Colonic mucosa (tissue), 4 donors: ENCODE measurements around the gene ERN1. TPM values are rescaled to one million over a fixed set of nuclear protein-coding genes. Genes with fewer than 3 reads are reported as not detected.

Experiments used
- DNase-seq: peaks from one replicate; pipeline ENCODE4 v3.0.0-alpha.2; 2020
- H3K27ac ChIP-seq: fragments of 200-600 bp; one replicate; pipeline ENCODE4 v1.8.0; 2021
- H3K27me3 ChIP-seq: fragments of 200-600 bp; one replicate; pipeline ENCODE4 v1.8.0; 2021
- H3K36me3 ChIP-seq: fragments of 200-600 bp; one replicate; pipeline ENCODE4 v1.8.0; 2021
- H3K4me1 ChIP-seq: fragments of 200-600 bp; one replicate; pipeline ENCODE4 v1.8.0; 2021; ENCODE audit warnings: mild to moderate bottlenecking
- H3K4me3 ChIP-seq: fragments of 200-600 bp; one replicate; pipeline ENCODE4 v1.8.0; 2021
- H3K9ac ChIP-seq, 2 donors: one replicate each; pipeline ENCODE4 v1.7.0; 2013; ENCODE audit warnings: control low read depth in 2 of 2, low read depth in 2 of 2, low read length in 2 of 2
- H3K9me3 ChIP-seq: fragments of 200-600 bp; one replicate; pipeline ENCODE4 v1.8.0; 2021
- intact Hi-C: fragments of 100-400 bp; cut with DNase I; formaldehyde crosslinking; loops from one replicate; pipeline ENCODE4 v1.14.1; 2022
- total RNA-seq, 2 donors: library from RNA; stranded (reverse); fragmentation: NEBNext Ultra II Directional in 1 of 2; extraction: Animal tissue kit (Norgen Biotek cat#: 25700) in 1 of 2; gene quantifications; one replicate each; pipeline ENCODE4 v1.2.1, GENCODE V29; 2021
- TF ChIP-seq, protein P1 (sequence below): fragments of 200-600 bp; IDR thresholded peaks from one replicate; pipeline ENCODE4 v1.8.0; 2022; ENCODE audit warnings: antibody characterized with exemption, mild to moderate bottlenecking
- donor health status: healthy.
- donor health status: DM: no; HTN: no; CAD: no.
- donor health status: DM: no; HTN: no; CAD: no.

ERN1 gene
- total RNA-seq, 2 donors from 2014 or later, result 19.2 to 19.6 TPM

- Histone ChIP-seq H3K4me3 (no peak overlapping the region), H3K36me3 (peaks cover 14% of the 10 kb centered on the region), H3K27me3 (no peaks in the 10 kb centered on the region), H3K9ac (no peak overlapping the region), H3K27ac (no peak overlapping the region), H3K4me1 (no peaks in the 10 kb centered on the region), H3K9me3 (no peaks in the 10 kb centered on the region)
- intact Hi-C loops, result no loop called here
- DNase-seq, result no peak
- TF ChIP-seq, protein P1, sequence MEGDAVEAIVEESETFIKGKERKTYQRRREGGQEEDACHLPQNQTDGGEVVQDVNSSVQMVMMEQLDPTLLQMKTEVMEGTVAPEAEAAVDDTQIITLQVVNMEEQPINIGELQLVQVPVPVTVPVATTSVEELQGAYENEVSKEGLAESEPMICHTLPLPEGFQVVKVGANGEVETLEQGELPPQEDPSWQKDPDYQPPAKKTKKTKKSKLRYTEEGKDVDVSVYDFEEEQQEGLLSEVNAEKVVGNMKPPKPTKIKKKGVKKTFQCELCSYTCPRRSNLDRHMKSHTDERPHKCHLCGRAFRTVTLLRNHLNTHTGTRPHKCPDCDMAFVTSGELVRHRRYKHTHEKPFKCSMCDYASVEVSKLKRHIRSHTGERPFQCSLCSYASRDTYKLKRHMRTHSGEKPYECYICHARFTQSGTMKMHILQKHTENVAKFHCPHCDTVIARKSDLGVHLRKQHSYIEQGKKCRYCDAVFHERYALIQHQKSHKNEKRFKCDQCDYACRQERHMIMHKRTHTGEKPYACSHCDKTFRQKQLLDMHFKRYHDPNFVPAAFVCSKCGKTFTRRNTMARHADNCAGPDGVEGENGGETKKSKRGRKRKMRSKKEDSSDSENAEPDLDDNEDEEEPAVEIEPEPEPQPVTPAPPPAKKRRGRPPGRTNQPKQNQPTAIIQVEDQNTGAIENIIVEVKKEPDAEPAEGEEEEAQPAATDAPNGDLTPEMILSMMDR, result no peak
Observed at GRCh38 chr17:64067657-64068056, 62.3 kb downstream of the ERN1 start.

GRCh38 chr17:64066716-64067115 lies 63.2 kb downstream of the ERN1 start:
- H3K27me3 ChIP-seq, result no peaks in the 10 kb centered on the region
- DNase-seq, result no peak
- H3K4me1 ChIP-seq, result no peaks in the 10 kb centered on the region
- H3K9ac ChIP-seq, result no peak overlapping the region
- intact Hi-C loops, result no loop called here
- peaks cover 14% of the 10 kb centered on the region for H3K36me3 ChIP-seq
- H3K9me3 ChIP-seq, result no peaks in the 10 kb centered on the region
- H3K27ac ChIP-seq, result no peak overlapping the region
- TF ChIP-seq, protein P1, result no peak
- no peak overlapping the region for H3K4me3 ChIP-seq

DNA sequence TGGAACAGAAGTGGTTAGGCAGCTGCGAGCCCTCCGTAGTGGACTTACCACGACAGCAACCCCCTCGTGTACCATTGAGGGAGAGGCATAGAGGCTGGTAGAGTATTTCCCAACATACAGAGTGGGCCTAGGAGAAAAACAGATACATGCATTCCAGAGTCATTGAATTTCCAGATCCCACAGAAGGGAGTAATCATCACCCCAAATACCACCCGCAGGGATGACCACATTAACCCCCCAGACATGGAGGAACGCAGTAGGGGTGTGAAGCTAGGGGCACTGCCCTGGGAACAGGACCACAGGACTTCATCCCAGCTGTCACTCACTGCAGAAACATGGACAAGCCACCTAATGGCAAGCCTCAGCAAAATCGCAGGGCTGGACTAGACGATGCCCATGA lies 64.8 kb downstream of the ERN1 start:
- Histone ChIP-seq H3K4me3 (no peak overlapping the region), H3K9ac (no peak overlapping the region), H3K27ac (no peak overlapping the region), H3K4me1 (no peaks in the 10 kb centered on the region), H3K36me3 (peaks cover 14% of the 10 kb centered on the region), H3K9me3 (no peaks in the 10 kb centered on the region), H3K27me3 (no peaks in the 10 kb centered on the region)
- intact Hi-C loops, result no loop called here
- DNase-seq, result no peak
- TF ChIP-seq, protein P1, result no peak

DNA sequence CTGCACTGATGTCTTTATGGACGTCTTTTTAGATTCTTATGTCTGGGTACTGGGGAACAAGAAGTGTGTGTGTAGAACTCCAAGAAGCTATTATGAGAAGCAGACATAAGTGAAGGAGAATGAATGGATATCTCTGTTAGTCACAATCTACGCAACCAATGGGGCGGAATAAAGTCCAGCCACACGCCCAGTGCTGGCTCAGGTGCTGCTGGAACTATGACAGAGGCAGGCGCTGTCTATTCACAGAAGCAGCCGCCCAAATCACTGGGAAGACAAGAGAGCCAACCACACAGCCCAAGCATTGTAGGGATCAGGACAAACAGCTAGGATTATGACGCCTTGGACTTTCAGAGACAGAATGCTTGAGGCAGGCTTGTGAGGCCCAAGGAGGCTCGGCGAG lies 65.6 kb downstream of the ERN1 start:
- TF ChIP-seq, protein P1, result no peak
- peaks cover 8% of the 10 kb centered on the region for H3K36me3 ChIP-seq
- DNase-seq, result peak; percentile 71
- H3K9ac ChIP-seq, result peak overlapping the region; percentile 15 to 44
- H3K9me3 ChIP-seq, result no peaks in the 10 kb centered on the region
- peak overlapping the region; percentile 39 for H3K27ac ChIP-seq
- H3K4me3 ChIP-seq, result no peak overlapping the region
- no peaks in the 10 kb centered on the region for H3K4me1 ChIP-seq
- intact Hi-C loops, result loop anchor here (5.0 kb wide), 1 partner anchor 218 kb away; no protein-coding TSS in a partner anchor
- H3K27me3 ChIP-seq, result no peaks in the 10 kb centered on the region

DNA sequence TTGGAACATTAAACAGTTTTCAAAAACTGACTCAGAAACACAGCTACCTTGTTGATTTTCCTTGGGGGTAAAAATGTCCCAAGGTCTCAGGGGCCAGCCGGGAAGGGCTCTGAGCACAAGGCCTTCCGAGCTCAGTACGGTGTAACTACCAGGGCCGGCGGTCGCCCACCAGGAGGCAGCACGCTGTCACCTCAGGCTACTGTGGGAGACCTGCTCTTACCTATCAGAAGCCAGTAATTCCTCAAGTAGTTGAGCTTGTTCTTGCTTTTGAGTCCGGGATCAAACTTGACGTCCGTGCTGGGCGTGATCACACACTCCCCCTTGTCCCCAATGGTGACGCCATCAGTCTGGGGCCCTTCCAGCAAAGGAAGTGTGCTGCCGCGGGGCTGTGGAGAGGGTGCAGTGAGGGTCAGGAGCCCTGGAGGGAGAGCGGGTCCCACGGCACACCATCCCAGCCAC lies 66.1 kb downstream of the ERN1 start:
- H3K9ac ChIP-seq, result peak overlapping the region; percentile 15 to 44
- peaks cover 4% of the 10 kb centered on the region for H3K36me3 ChIP-seq
- TF ChIP-seq, protein P1, result peak; percentile 57
- no peaks in the 10 kb centered on the region for H3K4me1 ChIP-seq
- H3K27me3 ChIP-seq, result no peaks in the 10 kb centered on the region
- peak; percentile 74 for DNase-seq
- peak overlapping the region; percentile 39 for H3K27ac ChIP-seq
- no peaks in the 10 kb centered on the region for H3K9me3 ChIP-seq
- intact Hi-C loops, result loop anchor here (2.0 to 5.0 kb wide), 2 partner anchors 69 to 219 kb away; no protein-coding TSS in a partner anchor
- H3K4me3 ChIP-seq, result no peak overlapping the region
